CD4-positive, alpha-beta T cell treated with Interleukin-6 for 4 hours (primary cell): ENCODE data around the gene ZBTB20.

Experiments used
- DNase-seq: peaks from one replicate; pipeline ENCODE4 v3.0.0-alpha.2; 2020; ENCODE audit warnings: mixed read lengths

The ZBTB20 gene

GRCh38 chr3:114351123-114351821, 795.8 kb downstream of the ZBTB20 start:
- DNase-seq = no peak

- DNase-seq = no peak
These were observed 796.4 kb downstream of the ZBTB20 start for GRCh38 chr3:114350690-114351089.

- no peak for DNase-seq
These were observed 796.8 kb downstream of the ZBTB20 start for GRCh38 chr3:114350271-114350670.

- no peak for DNase-seq
These were observed 802.6 kb downstream of the ZBTB20 start for GRCh38 chr3:114344492-114344891.

- no peak for DNase-seq
These were observed 808.3 kb downstream of the ZBTB20 start for GRCh38 chr3:114338651-114339357.

GRCh38 chr3:114336857-114337256, 810.2 kb downstream of the ZBTB20 start:
- DNase-seq = no peak

- no peak for DNase-seq
These were observed 810.9 kb downstream of the ZBTB20 start for GRCh38 chr3:114336122-114336697.

GRCh38 chr3:114333923-114334240, 813.2 kb downstream of the ZBTB20 start:
- no peak for DNase-seq

GRCh38 chr3:114333180-114333922, 813.7 kb downstream of the ZBTB20 start:
- DNase-seq = no peak

- no peak for DNase-seq
These were observed 814.5 kb downstream of the ZBTB20 start for GRCh38 chr3:114332342-114333179.

- no peak for DNase-seq
These were observed 815.4 kb downstream of the ZBTB20 start for GRCh38 chr3:114331710-114332109.

- no peak for DNase-seq
These were observed 816.1 kb downstream of the ZBTB20 start for GRCh38 chr3:114331007-114331406.

GRCh38 chr3:114329823-114330222, 817.3 kb downstream of the ZBTB20 start:
- DNase-seq = no peak

- no peak for DNase-seq
These were observed 818.7 kb downstream of the ZBTB20 start for GRCh38 chr3:114328345-114328744.

- DNase-seq = no peak
These were observed 819.4 kb downstream of the ZBTB20 start for GRCh38 chr3:114327665-114328064.

- DNase-seq = no peak
These were observed 823.4 kb downstream of the ZBTB20 start for GRCh38 chr3:114323546-114324254.

GRCh38 chr3:114320246-114320645, 826.8 kb downstream of the ZBTB20 start:
- DNase-seq = no peak

GRCh38 chr3:114319453-114319852, 827.6 kb downstream of the ZBTB20 start:
- no peak for DNase-seq

GRCh38 chr3:114318295-114318694, 828.8 kb downstream of the ZBTB20 start:
- no peak for DNase-seq

GRCh38 chr3:114314282-114314681, 832.8 kb downstream of the ZBTB20 start:
- DNase-seq = no peak

GRCh38 chr3:114313426-114313825, 833.7 kb downstream of the ZBTB20 start:
- DNase-seq = no peak

GRCh38 chr3:114310695-114311094, 836.4 kb downstream of the ZBTB20 start:
- no peak for DNase-seq
